ENCODE data around the gene LINC01488. TPM values are rescaled to one million over a fixed set of nuclear protein-coding genes. Genes with fewer than 3 reads are reported as not detected.

LINC01488 gene
- total RNA-seq, 1 donor from 2014 or later: not detected

DNA sequence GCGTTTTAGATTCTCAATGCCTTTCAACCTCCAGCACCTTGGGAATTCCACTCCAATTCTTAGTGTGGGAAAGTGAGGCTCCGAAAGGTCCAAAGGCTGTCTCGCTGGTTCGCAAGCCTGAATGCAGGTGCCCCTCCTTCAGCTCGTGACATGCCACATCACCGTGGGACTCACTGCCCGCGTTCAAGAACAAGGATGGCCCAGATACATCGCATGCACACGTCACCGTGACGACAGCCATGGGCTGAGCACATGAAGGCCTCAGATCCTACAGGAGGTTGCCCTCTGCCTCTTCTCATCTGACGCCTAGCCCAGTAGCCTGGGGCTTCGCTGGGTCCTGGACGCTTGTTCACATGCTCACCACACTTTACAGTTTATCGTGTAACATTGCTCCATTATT, 4.4 kb upstream of the LINC01488 start:
- Mint-ChIP-seq H3K36me3 (ENCODE audit: low read depth) (no peaks in the 10 kb centered on the region), H3K4me3 (no peak overlapping the region), H3K9me3 (no peaks in the 10 kb centered on the region), H3K27me3 (peaks cover 8% of the 10 kb centered on the region), H3K27ac (no peak overlapping the region), H3K4me1 (no peaks in the 10 kb centered on the region)
- TF ChIP-seq, protein P1, sequence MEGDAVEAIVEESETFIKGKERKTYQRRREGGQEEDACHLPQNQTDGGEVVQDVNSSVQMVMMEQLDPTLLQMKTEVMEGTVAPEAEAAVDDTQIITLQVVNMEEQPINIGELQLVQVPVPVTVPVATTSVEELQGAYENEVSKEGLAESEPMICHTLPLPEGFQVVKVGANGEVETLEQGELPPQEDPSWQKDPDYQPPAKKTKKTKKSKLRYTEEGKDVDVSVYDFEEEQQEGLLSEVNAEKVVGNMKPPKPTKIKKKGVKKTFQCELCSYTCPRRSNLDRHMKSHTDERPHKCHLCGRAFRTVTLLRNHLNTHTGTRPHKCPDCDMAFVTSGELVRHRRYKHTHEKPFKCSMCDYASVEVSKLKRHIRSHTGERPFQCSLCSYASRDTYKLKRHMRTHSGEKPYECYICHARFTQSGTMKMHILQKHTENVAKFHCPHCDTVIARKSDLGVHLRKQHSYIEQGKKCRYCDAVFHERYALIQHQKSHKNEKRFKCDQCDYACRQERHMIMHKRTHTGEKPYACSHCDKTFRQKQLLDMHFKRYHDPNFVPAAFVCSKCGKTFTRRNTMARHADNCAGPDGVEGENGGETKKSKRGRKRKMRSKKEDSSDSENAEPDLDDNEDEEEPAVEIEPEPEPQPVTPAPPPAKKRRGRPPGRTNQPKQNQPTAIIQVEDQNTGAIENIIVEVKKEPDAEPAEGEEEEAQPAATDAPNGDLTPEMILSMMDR (IDR thresholded peaks at IDR 0.05): no peak
- intact Hi-C loops (cut with micrococcal nuclease): no loop called here
- ChIA-PET CTCF (no interaction called here), POLR2A (no interaction called here)
- DNase-seq (no peak), ATAC-seq (ENCODE audit: low read depth) (no peak)

DNA sequence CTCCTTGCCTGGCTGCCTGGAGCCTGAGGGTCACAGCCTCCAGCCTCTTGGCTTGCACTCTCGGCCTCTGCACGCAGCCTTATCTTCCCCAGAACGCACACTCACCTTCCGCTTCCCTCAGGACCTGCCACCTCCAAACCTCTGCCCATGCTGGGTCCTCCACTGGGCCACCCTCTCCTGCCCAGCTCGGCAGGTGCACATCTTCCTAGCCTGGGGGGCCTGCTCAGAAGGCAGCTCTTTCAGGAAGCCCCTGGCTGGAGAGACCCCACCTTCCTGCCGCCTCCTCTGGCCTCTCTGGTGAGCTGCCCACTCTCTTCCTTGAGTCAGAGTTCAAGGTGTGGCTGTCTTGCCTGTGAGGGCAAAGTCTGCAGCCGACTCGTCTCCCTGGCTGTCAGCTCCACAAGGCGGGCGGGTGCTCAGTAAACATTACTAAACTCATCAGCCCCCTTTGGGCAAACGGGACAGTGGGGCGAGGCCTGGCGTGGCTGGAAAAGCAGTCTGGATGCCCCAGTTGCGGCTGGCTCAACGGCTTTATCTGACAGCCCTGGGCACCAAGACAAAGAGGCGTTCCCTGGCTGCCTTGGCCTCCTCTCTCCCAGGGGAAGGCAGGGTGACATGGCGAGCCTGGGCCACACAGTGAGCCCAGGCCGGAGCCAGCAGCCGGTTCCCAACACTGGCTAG, 1.7 kb upstream of the LINC01488 start:
- intact Hi-C loops (cut with micrococcal nuclease): no loop called here
- Mint-ChIP-seq H3K4me3 (no peak overlapping the region), H3K4me1 (no peaks in the 10 kb centered on the region), H3K36me3 (ENCODE audit: low read depth) (no peaks in the 10 kb centered on the region), H3K27ac (no peak overlapping the region), H3K27me3 (no peaks in the 10 kb centered on the region), H3K9me3 (no peaks in the 10 kb centered on the region)
- TF ChIP-seq, protein P1 (IDR thresholded peaks at IDR 0.05): no peak
- ChIA-PET POLR2A (interaction anchor here (0.6 kb wide), 1 partner anchor 31 kb away, joined by 3 read pairs; no protein-coding TSS in a partner anchor), CTCF (no interaction called here)
- DNase-seq (no peak), ATAC-seq (ENCODE audit: low read depth) (no peak)

DNA sequence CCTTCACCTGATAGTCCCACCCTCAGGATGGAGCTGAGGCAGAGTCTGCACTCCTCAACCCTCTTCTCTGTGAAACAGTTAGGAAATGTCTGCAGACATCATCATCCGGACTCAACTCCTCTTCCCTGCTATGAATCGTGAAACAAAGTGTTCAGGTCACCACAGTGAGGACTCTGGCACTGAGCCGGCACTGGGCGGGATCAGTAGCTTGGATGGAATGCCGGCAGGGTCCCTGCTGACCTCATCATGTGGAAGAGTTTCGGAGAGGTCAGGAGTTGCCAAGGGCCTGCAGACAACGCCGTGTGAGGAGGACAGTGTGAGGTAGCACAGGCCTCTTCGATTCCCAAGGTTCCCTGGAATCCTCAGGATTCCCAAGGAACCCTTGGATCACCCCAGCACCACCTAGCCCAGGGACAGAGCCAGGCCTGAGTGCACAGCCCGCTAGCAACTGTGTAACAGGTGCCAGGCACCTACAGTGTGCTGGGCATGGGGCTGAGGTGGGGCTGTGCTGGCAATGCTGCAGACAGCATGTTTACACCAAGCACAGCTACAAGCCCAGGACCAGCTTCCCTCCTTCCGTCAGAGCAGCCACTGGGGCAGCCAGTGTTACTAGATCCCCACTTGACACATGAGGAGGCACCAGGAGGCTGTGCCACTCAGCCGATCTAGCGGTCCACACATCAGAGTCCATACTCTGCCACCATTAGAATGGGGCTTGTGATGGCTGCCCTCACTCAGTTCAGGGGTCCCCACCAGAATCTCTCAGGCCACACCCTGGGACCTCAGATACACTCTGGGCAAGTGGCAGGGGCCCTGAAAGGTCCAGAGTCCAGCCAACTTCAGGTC, 693 bp upstream of the LINC01488 start:
- ATAC-seq (ENCODE audit: low read depth): no peak

DNA sequence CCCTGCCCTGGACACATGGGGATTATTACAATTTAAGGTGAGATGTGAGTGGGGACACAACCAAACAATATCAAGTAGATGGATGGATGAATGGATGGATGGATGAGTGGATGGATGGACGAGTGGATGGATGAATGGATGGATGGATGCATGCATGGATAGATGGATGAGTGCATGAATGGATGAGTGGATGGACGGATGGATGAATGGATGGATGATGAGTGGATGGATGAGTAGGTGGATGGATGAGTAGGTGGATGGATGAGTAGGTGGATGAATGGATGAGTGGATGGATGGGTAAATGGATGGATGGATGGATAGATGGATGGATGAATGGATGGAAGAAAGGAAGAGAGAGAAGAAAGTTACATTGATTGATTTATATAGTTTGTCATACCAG, 859 bp downstream of the LINC01488 start:
- no peak overlapping the region for H3K27ac Mint-ChIP-seq
- TF ChIP-seq, protein P1 (IDR thresholded peaks at IDR 0.05): no peak
- no peaks in the 10 kb centered on the region for H3K36me3 Mint-ChIP-seq (ENCODE audit: low read depth)
- H3K4me3 Mint-ChIP-seq: no peak overlapping the region
- H3K4me1 Mint-ChIP-seq: no peaks in the 10 kb centered on the region
- ChIA-PET CTCF (no interaction called here), POLR2A (no interaction called here)
- DNase-seq: no peak
- no peak for ATAC-seq (ENCODE audit: low read depth)
- no peaks in the 10 kb centered on the region for H3K9me3 Mint-ChIP-seq
- intact Hi-C loops (cut with micrococcal nuclease): no loop called here
- no peaks in the 10 kb centered on the region for H3K27me3 Mint-ChIP-seq

More for the DNA sequence above, 693 bp upstream of the LINC01488 start:
- Mint-ChIP-seq H3K9me3 (no peaks in the 10 kb centered on the region), H3K4me1 (no peaks in the 10 kb centered on the region), H3K4me3 (no peak overlapping the region), H3K27ac (no peak overlapping the region), H3K36me3 (ENCODE audit: low read depth) (no peaks in the 10 kb centered on the region), H3K27me3 (no peaks in the 10 kb centered on the region)
- no peak for DNase-seq
- TF ChIP-seq, protein P1 (IDR thresholded peaks at IDR 0.05): no peak
- intact Hi-C loops (cut with micrococcal nuclease): no loop called here
- ChIA-PET CTCF (no interaction called here), POLR2A (no interaction called here)

DNA sequence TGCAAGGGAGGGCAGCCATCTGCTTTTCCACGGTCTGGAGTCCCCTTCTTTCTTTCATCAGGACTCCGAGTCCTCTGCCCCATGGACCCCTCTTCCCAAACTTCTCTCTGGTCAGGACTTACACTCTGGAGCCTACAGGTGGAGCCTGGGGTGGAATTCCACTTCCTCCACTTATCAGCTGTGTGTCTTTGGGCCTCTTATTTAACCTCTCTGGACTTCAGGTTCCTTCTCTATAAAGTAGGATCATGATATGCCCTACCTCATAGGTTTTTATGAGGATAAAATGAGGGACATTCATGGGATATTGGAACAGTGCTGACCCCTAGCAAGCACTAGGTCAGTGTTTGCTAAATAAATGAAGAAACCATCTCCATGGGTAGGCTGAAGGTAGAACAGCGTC, 1.7 kb downstream of the LINC01488 start:
- ChIA-PET CTCF (no interaction called here), POLR2A (no interaction called here)
- no peak overlapping the region for H3K4me3 Mint-ChIP-seq
- no peaks in the 10 kb centered on the region for H3K36me3 Mint-ChIP-seq (ENCODE audit: low read depth)
- H3K27ac Mint-ChIP-seq: no peak overlapping the region
- no peaks in the 10 kb centered on the region for H3K27me3 Mint-ChIP-seq
- TF ChIP-seq, protein P1 (IDR thresholded peaks at IDR 0.05): no peak
- H3K4me1 Mint-ChIP-seq: no peaks in the 10 kb centered on the region
- intact Hi-C loops (cut with micrococcal nuclease): no loop called here
- DNase-seq (no peak), ATAC-seq (ENCODE audit: low read depth) (no peak)
- no peaks in the 10 kb centered on the region for H3K9me3 Mint-ChIP-seq
